ENCODE results near the gene FBXL17.

Gene FBXL17

DNA sequence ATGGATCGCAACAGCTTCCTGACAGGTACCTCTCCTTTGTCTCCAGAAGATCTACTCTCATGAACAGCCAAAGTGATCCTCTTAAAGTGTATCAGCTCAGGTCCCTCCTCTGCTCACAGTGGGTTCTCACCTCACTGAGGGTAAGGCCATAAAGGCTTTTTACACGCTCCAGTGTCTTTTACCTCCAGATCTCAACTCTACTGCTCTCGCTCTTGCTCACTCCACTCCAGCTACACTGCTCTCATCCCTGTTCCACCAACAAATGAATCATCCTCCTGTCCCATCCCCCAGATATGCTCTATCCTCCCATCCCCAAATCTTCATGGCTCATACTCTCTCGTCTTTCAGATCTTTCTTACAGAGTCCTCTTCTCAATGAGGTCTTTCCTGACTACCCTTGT, 462.5 kb downstream of the FBXL17 start:
- TF ChIP-seq, protein P1, sequence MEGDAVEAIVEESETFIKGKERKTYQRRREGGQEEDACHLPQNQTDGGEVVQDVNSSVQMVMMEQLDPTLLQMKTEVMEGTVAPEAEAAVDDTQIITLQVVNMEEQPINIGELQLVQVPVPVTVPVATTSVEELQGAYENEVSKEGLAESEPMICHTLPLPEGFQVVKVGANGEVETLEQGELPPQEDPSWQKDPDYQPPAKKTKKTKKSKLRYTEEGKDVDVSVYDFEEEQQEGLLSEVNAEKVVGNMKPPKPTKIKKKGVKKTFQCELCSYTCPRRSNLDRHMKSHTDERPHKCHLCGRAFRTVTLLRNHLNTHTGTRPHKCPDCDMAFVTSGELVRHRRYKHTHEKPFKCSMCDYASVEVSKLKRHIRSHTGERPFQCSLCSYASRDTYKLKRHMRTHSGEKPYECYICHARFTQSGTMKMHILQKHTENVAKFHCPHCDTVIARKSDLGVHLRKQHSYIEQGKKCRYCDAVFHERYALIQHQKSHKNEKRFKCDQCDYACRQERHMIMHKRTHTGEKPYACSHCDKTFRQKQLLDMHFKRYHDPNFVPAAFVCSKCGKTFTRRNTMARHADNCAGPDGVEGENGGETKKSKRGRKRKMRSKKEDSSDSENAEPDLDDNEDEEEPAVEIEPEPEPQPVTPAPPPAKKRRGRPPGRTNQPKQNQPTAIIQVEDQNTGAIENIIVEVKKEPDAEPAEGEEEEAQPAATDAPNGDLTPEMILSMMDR (IDR thresholded peaks at IDR 0.05; ENCODE audit: low read depth, low read length): no peak
- no peaks in the 10 kb centered on the region for H3K36me3 ChIP-seq

DNA sequence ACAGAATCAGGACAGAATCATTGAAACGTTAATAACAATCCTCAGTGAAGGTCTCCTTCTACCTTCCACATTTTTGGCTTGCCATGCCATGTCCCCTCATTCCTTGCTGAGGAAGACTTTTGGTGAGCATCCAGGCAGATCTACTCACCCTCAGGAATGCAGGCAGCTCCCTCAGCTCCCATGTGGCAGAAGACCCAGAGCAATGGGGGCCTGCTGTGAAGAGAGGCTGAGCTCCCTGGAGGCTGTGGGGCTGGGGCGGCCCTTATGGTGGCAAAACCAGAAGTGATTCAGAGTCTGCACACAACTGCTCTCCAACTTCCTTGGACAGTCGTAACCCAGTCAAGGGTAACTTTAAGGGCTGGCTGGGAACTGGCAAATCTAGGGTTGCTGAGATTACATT, 463.9 kb downstream of the FBXL17 start:
- no peak for DNase-seq
- H3K36me3 ChIP-seq: no peaks in the 10 kb centered on the region
- TF ChIP-seq, protein P1 (IDR thresholded peaks at IDR 0.05; ENCODE audit: low read depth, low read length): no peak
- no peaks in the 10 kb centered on the region for H3K27me3 ChIP-seq
- H3K9me3 ChIP-seq: no peaks in the 10 kb centered on the region
- no peaks in the 10 kb centered on the region for H3K4me1 ChIP-seq
- H3K4me3 ChIP-seq (ENCODE audit: low read depth, low read length): no peak overlapping the region

More for the DNA sequence above, 462.5 kb downstream of the FBXL17 start:
- no peak overlapping the region for H3K4me3 ChIP-seq (ENCODE audit: low read depth, low read length)
- DNase-seq: no peak
- no peaks in the 10 kb centered on the region for H3K9me3 ChIP-seq
- H3K4me1 ChIP-seq: no peaks in the 10 kb centered on the region
- H3K27me3 ChIP-seq: no peaks in the 10 kb centered on the region

DNA sequence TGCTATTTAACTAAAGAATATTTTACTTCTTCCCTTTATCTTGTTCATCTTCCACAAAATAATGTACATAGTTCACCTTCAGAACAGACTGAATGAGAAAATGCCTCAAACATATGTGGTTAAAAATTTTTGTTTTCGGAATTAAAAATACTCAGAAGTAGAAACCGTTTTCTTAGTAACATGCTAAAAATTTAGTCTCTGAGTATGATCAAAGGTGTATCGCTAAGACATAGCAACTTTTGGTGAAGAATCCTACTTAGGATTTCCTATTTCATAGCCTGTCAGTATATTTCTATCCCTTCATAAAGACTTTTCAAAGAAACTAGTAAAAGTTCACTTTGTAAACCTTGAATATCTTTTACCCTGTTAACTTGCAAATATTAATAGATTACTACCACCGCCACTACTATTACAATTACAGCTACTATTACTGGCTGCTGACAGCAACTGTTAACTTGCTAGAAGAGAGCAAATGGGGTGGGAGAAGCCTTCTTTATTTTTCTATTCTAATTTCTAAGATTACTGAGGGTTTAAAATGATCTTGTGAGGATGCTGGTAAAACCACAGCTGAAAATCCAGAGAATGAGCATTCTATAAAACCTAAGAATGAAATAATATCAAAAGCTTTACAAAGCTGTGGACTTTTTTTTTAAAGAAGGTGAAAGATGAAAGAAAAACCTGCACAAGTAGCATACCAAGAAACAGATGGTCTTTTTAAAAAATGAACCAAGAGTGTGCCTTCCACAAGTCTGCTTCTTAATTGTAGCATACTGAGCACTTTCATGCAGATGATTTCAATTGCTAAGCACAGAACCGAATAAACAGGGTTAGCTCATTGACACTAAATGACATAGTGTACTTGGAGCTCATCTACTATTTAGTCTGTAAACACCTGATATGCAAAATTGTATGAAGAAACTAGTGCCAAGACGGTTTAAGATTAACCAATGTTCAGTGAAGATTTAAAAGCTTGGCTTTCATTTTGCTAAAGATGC, 464.9 kb downstream of the FBXL17 start:
- no peak overlapping the region for H3K4me3 ChIP-seq (ENCODE audit: low read depth, low read length)
- no peaks in the 10 kb centered on the region for H3K4me1 ChIP-seq
- no peaks in the 10 kb centered on the region for H3K36me3 ChIP-seq
- no peak for DNase-seq
- no peaks in the 10 kb centered on the region for H3K27me3 ChIP-seq
- TF ChIP-seq, protein P1 (IDR thresholded peaks at IDR 0.05; ENCODE audit: low read depth, low read length): no peak
- no peaks in the 10 kb centered on the region for H3K9me3 ChIP-seq

DNA sequence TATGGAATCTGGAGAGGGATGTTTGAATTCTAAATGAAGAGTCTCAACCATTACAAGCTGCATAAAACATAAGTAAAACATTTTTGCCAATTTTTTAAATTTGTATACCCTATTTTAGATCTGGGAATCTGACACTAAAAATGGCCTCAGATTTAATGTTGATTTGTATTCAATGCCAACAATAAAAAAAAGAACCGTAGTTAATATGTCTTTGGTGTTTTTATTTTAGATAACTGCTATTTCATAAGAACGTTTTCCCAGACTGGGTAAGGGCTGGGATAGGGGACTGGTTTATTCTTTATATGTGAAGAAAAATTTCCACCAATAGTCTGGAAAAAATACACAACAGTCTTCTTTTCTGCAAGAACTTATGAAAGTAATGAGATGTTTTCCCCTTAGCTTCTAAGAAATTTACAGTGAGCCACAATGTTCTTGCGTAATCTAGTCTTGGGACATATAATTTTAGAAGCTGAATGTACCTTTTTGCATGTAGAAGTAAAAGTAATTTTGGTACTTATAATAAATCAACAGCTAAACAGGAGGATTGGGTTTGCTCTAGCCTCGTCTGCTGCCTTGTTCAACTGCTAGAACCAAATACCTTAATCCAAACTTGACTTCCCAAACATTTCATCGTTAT, 466.6 kb downstream of the FBXL17 start:
- Histone ChIP-seq H3K36me3 (no peaks in the 10 kb centered on the region), H3K9me3 (no peaks in the 10 kb centered on the region), H3K4me1 (no peaks in the 10 kb centered on the region), H3K4me3 (ENCODE audit: low read depth, low read length) (no peak overlapping the region), H3K27me3 (no peaks in the 10 kb centered on the region)
- no peak for DNase-seq
- TF ChIP-seq, protein P1 (IDR thresholded peaks at IDR 0.05; ENCODE audit: low read depth, low read length): no peak

DNA sequence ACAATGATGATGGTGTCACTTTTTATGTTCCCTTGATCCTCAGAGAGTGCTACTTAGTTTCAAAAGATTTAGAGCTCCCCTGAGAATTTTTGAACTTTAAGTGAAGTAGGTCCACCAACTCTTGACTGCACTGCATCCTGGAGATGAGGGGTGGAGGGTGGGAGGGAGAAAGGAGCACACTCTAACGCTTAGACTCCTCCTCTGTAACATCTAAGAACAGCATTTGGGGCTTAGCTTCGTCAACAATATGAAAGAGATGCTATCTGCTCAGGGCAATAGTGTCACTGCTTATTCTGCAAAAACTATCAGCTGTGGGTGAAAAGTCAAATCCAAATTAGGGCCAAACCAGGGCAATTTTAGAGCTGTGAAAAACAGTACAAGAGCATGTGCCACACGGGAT, 468.4 kb downstream of the FBXL17 start:
- H3K4me1 ChIP-seq: no peaks in the 10 kb centered on the region
- H3K36me3 ChIP-seq: no peaks in the 10 kb centered on the region
- no peaks in the 10 kb centered on the region for H3K27me3 ChIP-seq
- H3K9me3 ChIP-seq: no peaks in the 10 kb centered on the region
- TF ChIP-seq, protein P1 (IDR thresholded peaks at IDR 0.05; ENCODE audit: low read depth, low read length): no peak
- DNase-seq: no peak
- H3K4me3 ChIP-seq (ENCODE audit: low read depth, low read length): no peak overlapping the region

DNA sequence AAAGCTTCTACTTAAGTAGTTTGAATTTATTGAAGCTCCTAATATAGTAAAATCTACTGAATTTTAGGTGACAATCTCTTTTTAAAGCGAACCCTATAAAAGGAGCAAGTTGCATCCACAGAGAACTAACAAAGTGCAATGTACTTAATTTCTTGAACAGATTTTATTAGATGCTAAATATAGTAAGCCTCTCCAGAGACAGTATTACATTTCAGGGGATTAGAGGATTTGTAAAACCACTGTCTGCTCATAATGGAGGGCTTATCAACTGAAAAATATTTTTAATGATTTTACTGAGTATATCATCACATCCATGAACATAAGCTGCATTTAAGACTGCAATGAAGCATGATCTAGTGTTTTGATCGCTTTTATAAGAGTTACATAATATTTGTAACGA, 481.2 kb downstream of the FBXL17 start:
- no peaks in the 10 kb centered on the region; the same call in 1 of the 2 replicates for H3K9me3 ChIP-seq
- H3K4me1 ChIP-seq: peaks cover 5% of the 10 kb centered on the region
- no peak for DNase-seq
- no peak overlapping the region for H3K4me3 ChIP-seq (ENCODE audit: low read depth, low read length)
- H3K36me3 ChIP-seq: no peaks in the 10 kb centered on the region
- no peaks in the 10 kb centered on the region for H3K27me3 ChIP-seq
- TF ChIP-seq, protein P1 (IDR thresholded peaks at IDR 0.05; ENCODE audit: low read depth, low read length): no peak
